GM19468 (cell line): ENCODE results near the gene CEP85.
"Not testable (repeated sequence)": the region's sequence is repeated elsewhere in the genome, so short reads cannot be mapped to it uniquely, and the experiment has no call there.

ENCODE experiments used
- ATAC-seq: cut with Tn5 transposase; IDR thresholded peaks from one replicate; pipeline ENCODE4 v1.9.1; 2021; ENCODE audit warnings: mild to moderate bottlenecking, moderate library complexity, moderate number of reproducible peaks; ENCODE audit not compliant: unreplicated experiment; ENCODE audit errors: extremely low read depth

Gene CEP85

GRCh38 chr1:26221094-26221493 lies 12.9 kb upstream of the CEP85 start:
- ATAC-seq, result no peak

- no peak for ATAC-seq
These were observed 9.4 kb upstream of the CEP85 start for GRCh38 chr1:26224606-26225005.

- ATAC-seq, result no peak
These were observed 8.8 kb upstream of the CEP85 start for GRCh38 chr1:26225033-26225831.

- not testable (repeated sequence) for ATAC-seq
These were observed 3.3 kb upstream of the CEP85 start for GRCh38 chr1:26230682-26231081.

GRCh38 chr1:26234644-26235370 lies 807 bp downstream of the CEP85 start:
- ATAC-seq, result no peak

GRCh38 chr1:26237230-26237966 lies 3.4 kb downstream of the CEP85 start:
- ATAC-seq, result no peak

- ATAC-seq, result no peak
These were observed 5.9 kb downstream of the CEP85 start for GRCh38 chr1:26239936-26240335.

- no peak for ATAC-seq
These were observed 18.7 kb downstream of the CEP85 start for GRCh38 chr1:26252718-26253117.

GRCh38 chr1:26254404-26254803 lies 20.4 kb downstream of the CEP85 start:
- ATAC-seq, result no peak

GRCh38 chr1:26257222-26257621 lies 23.2 kb downstream of the CEP85 start:
- no peak for ATAC-seq

GRCh38 chr1:26259005-26259404 lies 25.0 kb downstream of the CEP85 start:
- ATAC-seq, result no peak

GRCh38 chr1:26259578-26259977 lies 25.6 kb downstream of the CEP85 start:
- ATAC-seq, result no peak

GRCh38 chr1:26263212-26263611 lies 29.2 kb downstream of the CEP85 start:
- no peak for ATAC-seq

- ATAC-seq, result no peak
These were observed 31.4 kb downstream of the CEP85 start for GRCh38 chr1:26265405-26265804.

- no peak for ATAC-seq
These were observed 34.5 kb downstream of the CEP85 start for GRCh38 chr1:26268290-26269197.

- no peak for ATAC-seq
These were observed 35.2 kb downstream of the CEP85 start for GRCh38 chr1:26269198-26269550.

- no peak for ATAC-seq
These were observed 40.9 kb downstream of the CEP85 start for GRCh38 chr1:26274801-26275425.

- ATAC-seq, result no peak
These were observed 41.8 kb downstream of the CEP85 start for GRCh38 chr1:26275580-26276431.

- ATAC-seq, result no peak
These were observed 42.4 kb downstream of the CEP85 start for GRCh38 chr1:26276432-26276838.
